LHCN-M2 (cell line): Measurements from ENCODE around the gene ACOT6. TPM values are rescaled to one million over a fixed set of nuclear protein-coding genes. Genes with fewer than 3 reads are reported as not detected.
"Not testable (repeated sequence)": the region's sequence is repeated elsewhere in the genome, so short reads cannot be mapped to it uniquely, and the experiment has no call there.

Experiments
- DNase-seq: peaks from one replicate; pipeline ENCODE4 v3.0.0-alpha.2; 2012; ENCODE audit warnings: low read depth
- total RNA-seq: library from RNA; depleted of rRNA; stranded (reverse); fragments of >200 nt; gene quantifications from 2 replicates; pipeline ENCODE4 v1.2.3, GENCODE V29; 2014; rRNA removed

The ACOT6 gene
- total RNA-seq, 1 experiment from 2014 or later: not detected

DNA sequence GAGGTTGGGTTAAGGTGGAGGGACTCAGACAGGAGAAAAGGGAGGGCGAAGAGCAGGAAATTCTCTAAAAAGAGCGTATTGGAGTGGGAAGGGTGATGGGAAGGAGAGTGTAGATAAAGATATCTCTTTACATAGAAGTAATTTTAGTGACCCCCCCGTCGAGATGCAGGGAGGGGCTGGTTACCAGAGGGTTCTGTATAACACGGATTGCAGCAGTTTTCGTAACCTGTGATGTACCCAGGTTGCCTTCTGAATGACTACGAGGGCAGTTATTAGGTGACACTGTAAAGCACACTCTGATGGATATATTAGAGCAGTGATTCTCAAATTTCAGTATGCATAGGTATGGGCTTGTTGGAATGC is 32.9 kb downstream of the ACOT6 start:
- no peak for DNase-seq

DNA sequence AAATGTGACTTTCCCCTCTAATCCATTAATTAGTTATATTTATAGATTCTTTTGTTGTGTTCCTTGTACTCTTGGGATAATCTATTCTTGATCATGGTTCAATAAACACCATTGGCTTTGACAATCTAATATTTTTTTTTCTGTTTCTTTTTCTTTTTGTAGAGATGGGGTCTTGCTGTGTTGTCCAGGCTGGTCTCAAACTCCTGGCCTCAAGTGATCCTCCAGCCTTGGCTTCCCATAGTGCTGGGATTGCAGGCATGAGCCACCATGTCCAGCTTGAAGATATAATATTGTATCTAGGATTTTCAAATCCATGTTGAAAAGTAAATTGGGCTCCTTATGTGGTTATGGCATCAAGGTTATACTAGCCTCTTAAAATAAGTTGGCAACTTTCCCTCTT is 38.7 kb downstream of the ACOT6 start:
- no peak for DNase-seq

DNA sequence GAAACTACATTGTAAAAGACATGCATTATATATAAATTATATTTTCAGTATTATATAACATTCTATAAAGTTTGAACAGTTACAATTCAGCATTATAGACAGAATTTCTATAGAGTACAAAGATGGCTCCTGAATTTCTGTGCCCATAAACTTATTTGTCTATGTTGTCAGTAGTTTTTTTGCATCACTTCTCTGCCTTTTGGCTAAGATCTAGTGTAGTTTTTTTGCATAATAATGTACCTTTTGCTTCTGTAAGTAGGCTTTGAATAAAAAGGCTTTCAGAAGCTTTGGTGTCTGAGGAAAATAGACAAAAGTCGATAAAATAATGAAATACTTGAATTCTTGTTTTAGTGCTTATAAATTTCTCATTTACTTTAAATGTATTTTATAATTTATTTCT is 43.5 kb downstream of the ACOT6 start:
- DNase-seq: no peak

DNA sequence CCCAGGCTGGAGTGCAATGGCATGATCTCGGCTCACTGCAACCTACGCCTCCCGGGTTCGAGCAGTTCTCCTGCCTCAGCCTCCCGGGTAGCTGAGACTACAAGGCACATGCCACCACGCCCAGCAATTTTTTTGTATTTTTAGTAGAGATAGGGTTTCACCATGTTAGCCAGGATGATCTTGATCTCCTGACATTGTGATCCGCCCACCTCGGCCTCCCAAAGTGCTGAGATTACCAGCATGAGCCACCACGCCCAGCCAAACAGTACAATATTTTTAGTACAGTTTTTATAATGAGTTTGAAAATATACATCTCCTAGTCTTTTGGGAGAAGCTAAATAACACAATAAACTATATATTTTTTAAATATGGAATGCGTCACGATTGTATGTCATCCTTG is 46.9 kb downstream of the ACOT6 start:
- DNase-seq: not testable (repeated sequence)

DNA sequence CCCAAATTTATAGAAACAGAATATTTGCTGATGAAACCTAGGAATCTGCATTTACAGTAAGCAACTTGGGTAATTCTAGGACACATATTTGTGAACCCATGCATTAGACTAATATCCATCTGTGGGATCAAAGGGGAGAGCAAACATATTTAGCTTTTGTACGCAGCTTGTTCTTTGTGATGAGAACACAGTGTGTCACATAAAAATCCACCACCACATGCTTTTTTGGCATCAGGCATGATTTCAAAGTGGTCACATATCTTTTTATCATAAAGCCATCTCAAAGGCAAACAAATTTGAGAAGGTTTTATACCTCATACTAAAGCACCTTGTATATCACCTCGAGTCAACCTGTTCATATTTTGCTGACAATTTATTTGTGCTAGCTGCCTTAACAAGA is 48.2 kb downstream of the ACOT6 start:
- peak; percentile 16 for DNase-seq

DNA sequence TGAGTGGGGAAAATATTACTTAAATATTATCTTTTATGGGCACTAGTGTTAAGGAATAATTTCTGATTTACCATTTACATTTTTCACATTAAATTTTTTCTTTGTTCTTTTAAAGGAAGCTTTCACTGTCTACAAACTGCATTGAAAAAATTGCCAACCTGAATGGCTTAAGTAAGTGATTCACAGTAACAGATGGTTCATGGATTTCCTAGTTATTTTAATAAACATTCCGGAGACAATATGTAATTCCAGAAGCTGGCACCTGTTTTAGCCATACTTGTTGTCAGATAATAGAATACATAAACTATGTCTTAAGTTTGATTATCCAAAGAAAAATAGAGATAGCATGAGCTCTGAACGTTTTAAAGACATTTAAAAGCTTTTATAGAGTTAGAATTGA is 49.6 kb downstream of the ACOT6 start:
- DNase-seq: peak; percentile 87

DNA sequence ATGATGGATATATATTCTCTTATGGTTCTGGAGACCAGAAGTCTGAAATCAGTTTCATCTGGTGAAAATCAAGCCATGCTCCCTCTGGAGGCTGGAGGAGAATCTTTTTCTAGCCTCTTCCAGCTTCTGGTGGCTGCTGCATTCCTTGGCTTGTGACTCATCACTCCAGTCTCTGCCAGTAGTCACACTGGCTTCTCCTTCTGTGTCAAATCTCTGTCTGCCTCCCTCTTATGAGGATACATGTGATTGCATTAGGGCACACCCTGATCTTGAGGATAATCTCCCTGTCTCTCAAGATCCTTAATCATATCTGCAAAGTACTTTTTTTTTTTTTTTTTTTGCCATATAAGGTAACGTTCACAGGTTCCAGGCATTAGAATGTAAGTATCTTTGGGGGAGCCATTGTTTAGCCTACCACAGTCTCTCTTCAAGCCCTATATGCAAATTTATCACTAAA is 50.2 kb downstream of the ACOT6 start:
- DNase-seq: peak; percentile 98

DNA sequence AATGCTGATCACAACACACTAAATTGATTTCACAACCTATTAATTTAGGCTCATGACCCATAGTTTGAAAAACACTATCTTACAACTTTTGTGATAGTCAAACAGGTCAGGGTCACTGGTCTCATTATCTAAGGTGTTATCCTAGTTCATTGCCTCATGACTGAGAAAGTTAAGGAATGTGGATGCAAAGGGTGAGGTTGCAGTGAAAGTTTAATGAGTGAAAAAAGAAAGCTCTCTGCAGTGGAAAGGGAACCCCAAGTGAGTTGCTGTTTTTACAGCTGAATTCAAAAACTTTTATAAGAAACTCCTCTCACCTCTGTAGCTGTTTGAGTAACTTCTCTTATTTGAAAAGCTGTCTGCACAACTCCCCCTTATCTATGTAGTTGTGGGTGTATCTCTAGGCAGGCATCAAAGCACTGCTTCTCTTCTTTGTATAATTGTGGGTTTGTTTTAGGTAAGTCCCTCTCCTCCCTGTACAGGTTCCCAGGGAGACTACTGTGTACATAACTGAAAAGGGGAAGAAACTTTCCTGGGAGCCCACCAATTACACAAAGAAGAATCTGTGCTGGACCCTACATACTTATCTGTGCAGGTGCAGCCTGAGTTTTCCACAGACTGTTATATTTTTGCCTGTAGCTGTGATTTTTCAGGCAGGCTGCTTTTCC is 51.4 kb downstream of the ACOT6 start:
- DNase-seq: no peak

DNA sequence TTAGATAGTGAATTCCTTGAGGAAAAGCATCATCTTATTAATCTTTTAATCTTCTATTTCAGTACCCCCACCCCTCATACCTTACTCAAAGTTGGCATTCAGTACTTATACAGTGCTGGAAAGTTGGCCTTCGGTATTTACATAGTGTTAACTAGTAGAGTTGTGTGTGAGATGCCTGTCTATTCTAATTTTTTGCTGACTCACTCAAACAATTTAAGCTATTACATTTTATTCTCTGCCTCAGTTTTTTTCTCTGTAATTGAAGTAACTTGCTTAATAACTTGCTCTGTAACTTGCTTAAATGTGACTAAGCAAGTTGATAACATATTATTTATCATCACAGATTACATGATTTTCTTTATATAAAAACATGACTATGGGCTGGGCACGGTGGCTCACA is 52.8 kb downstream of the ACOT6 start:
- no peak for DNase-seq

DNA sequence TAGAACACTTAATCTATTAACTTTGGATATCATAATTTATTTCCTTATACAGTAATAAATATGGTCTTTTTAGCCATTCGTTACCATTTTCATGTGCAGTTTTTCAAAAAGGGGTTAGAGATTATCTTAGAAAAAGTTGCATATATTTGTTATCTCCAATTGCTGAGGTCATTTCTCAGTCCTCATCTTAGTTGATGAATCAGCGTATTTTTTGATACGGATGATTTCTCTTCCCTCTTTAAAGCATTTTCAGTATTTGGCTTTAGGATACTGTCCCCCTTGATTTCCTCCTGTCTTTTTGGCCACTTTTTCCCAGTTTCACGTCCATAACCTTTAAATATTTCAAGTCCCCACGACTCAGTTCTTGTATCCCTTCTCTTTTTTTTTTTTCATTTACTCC is 54.3 kb downstream of the ACOT6 start:
- DNase-seq: no peak

DNA sequence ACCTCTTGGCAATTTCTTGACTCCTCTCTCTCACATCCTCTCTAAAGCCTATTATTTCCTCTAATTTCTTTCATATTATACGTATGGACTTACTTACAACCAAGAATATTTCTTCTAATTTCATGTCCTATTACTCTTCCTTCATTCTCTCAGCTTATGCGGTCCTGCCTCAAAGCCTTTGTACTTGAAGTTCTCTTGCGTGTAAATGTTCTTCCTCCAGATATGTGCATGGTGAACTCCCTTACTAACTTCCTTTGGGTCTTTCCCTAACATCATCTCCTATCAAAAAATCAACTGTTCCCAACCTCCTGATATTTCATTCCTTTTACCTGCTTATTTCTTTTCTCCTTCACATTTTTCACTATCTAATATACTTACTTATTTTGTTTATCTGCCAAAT is 55.5 kb downstream of the ACOT6 start:
- DNase-seq: no peak

Other genes starting within 250 kb of the ACOT6 start
- gene NUMB, start 154.0 kb upstream of the ACOT6 start, total RNA-seq: 25.2 and 33.3 TPM in 2 replicates
- 25.7 and 26.5 TPM in 2 replicates for gene RIOX1, start 121.6 kb upstream of the ACOT6 start, total RNA-seq
- gene ACOT1, start 75.4 kb upstream of the ACOT6 start, total RNA-seq: 15.7 and 18.3 TPM in 2 replicates
- not detected in 2 replicates for gene HEATR4, start 53.6 kb upstream of the ACOT6 start, total RNA-seq
- 53.0 and 54.9 TPM in 2 replicates for gene ACOT2, start 43.3 kb upstream of the ACOT6 start, total RNA-seq
- gene ACOT4, start 20.6 kb upstream of the ACOT6 start, total RNA-seq: 0.38 and 0.69 TPM in 2 replicates
- 17.3 and 18.3 TPM in 2 replicates for gene DNAL1, start 32.5 kb downstream of the ACOT6 start, total RNA-seq
- gene PNMA1, start 101.9 kb downstream of the ACOT6 start, total RNA-seq: 19.2 and 22.0 TPM in 2 replicates
- 9.0 and 18.9 TPM in 2 replicates for gene PTGR2, start 239.3 kb downstream of the ACOT6 start, total RNA-seq